ENCODE data around the gene MAP3K20.

- no peak for TF ChIP-seq REST (IDR thresholded peaks at IDR 0.05; ENCODE audit: insufficient read depth in 1 of 2, low read depth in 2 of 2, low read length in 2 of 2)
- TF ChIP-seq POLR2AphosphoS5 (IDR thresholded peaks at IDR 0.05; ENCODE audit: low read depth, low read length): no peak
- TF ChIP-seq SIN3A (IDR thresholded peaks at IDR 0.05; ENCODE audit: borderline replicate concordance, insufficient read depth, low read length): no peak
- TF ChIP-seq TAF1 (IDR thresholded peaks at IDR 0.05; ENCODE audit: borderline replicate concordance, insufficient read depth, low read length): no peak
- no peak for TF ChIP-seq FOXP2 (optimal IDR thresholded peaks at IDR 0.05; ENCODE audit: borderline replicate concordance, extremely low read depth, extremely low read length, insufficient read depth)
Measured at GRCh38 chr2:173090276-173090877, 14.7 kb downstream of the MAP3K20 start.

Measured in PFSK-1 (cell line).